ENCODE results near the gene EHBP1. TPM values are rescaled to one million over a fixed set of nuclear protein-coding genes. Genes with fewer than 3 reads are reported as not detected.
A peak's percentile ranks its signal among the peaks of the same experiment; 100 is the strongest.

The EHBP1 gene
- total and polyA plus RNA-seq, 3 experiments from 2014 or later: 12.5 to 23.1 (median 22.7) TPM

DNA sequence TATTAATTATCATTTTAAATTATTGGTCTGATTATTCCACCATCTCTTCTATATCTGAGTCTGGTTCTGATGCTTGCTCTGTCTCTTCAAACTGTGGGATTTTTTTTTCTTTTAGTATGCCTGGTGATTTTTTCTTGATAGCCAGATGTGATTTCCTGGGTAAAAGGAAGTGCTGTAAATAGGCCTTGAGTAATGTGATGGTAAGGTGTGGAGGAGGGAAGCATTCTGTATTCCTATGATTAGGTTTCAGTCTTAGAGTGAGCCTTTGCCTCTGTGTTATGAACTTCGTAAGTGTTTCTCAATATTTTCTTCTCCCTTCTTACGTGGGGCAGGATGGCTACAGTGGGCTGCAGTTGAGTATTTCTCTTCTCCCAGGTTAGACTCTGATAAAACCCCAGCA, 103.0 kb downstream of the EHBP1 start:
- POLR2A ChIA-PET: interaction anchor here (0.6 kb wide), 1 partner anchor 428 kb away, joined by 4 read pairs; no protein-coding TSS in a partner anchor

DNA sequence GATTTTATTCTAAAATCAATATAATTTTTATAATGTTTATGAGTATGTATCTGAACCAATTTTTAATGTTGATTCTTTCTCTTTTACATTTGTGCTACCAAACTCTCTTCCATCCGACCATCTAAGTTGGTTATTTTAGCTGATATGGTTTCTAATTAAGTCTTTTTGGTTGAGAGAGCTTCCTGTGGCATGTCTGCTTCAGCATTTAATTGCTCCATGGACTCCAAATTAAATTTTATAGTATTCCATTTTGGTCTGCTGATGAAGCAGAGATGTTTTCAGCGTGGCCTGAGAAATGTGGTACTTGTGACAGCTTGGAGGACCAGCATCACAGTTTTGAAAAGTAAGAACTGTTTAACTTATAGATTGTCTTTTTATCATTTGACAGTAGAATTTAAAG, 105.6 kb downstream of the EHBP1 start:
- Mint-ChIP-seq H3K27me3 (peaks cover 0 to 2% of the 10 kb centered on the region in 2 donors), H3K27ac (no peak overlapping the region), H3K4me1 (peaks cover 9 to 14% (median 10%) of the 10 kb centered on the region in 3 donors), H3K36me3 (peaks cover 7 to 24% (median 16%) of the 10 kb centered on the region in 3 donors), H3K9me3 (peaks cover 2 to 12% (median 4%) of the 10 kb centered on the region in 5 donors), H3K4me3 (no peak overlapping the region)
- Histone ChIP-seq H3K27me3 (ENCODE audit: insufficient read depth, low read length, poor library complexity, severe bottlenecking) (no peaks in the 10 kb centered on the region), H3K27ac (ENCODE audit: low read depth, low read length) (no peak overlapping the region), H3K4me3 (ENCODE audit: low read length) (no peak overlapping the region), H3K36me3 (ENCODE audit: insufficient read depth, low read length) (no peaks in the 10 kb centered on the region), H3K4me1 (ENCODE audit: insufficient read depth, low read length) (no peaks in the 10 kb centered on the region), H3K9me3 (ENCODE audit: low read length) (no peaks in the 10 kb centered on the region)
- POLR2A ChIA-PET: no interaction called here
- CTCF ChIA-PET: no interaction called here
- DNase-seq: no peak

More for the DNA sequence above, 103.0 kb downstream of the EHBP1 start:
- no peak overlapping the region for H3K4me3 ChIP-seq (ENCODE audit: low read length)
- no peak overlapping the region for H3K27ac ChIP-seq (ENCODE audit: low read depth, low read length)
- DNase-seq: no peak
- H3K36me3 ChIP-seq (ENCODE audit: insufficient read depth, low read length): no peaks in the 10 kb centered on the region
- peaks cover 2 to 12% (median 4%) of the 10 kb centered on the region in 5 donors for H3K9me3 Mint-ChIP-seq
- no peak overlapping the region for H3K4me3 Mint-ChIP-seq
- peak overlapping the region in 1 of 8 donors; percentile 35 for H3K27ac Mint-ChIP-seq
- no peaks in the 10 kb centered on the region for H3K27me3 ChIP-seq (ENCODE audit: insufficient read depth, low read length, poor library complexity, severe bottlenecking)
- CTCF ChIA-PET: no interaction called here
- H3K4me1 ChIP-seq (ENCODE audit: insufficient read depth, low read length): no peaks in the 10 kb centered on the region
- H3K4me1 Mint-ChIP-seq: peaks cover 3 to 7% (median 5%) of the 10 kb centered on the region in 3 donors
- peaks cover 0 to 2% of the 10 kb centered on the region in 2 donors for H3K27me3 Mint-ChIP-seq
- H3K9me3 ChIP-seq (ENCODE audit: low read length): no peaks in the 10 kb centered on the region
- peaks cover 7 to 25% (median 16%) of the 10 kb centered on the region in 3 donors for H3K36me3 Mint-ChIP-seq

DNA sequence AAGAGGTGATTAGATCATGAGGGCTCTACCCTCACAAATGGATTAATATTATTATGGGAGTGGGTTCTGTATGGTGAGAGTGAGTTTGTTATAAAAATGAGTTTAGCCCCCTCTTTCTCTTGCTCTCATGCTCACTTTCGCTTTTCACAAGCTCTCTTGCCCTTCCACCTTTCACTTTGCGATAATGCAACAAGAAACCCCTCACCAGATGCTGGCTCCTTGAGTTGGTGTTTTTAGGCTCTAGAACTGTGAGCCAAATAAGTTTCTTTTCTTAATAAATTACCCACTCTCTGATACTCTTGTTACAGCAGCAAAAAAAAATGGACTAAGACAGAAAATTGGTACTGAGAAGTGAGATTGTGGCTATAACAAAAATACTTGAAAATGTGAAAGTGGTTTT, 106.5 kb downstream of the EHBP1 start:
- Histone ChIP-seq H3K27ac (ENCODE audit: low read depth, low read length) (no peak overlapping the region), H3K4me3 (ENCODE audit: low read length) (no peak overlapping the region), H3K27me3 (ENCODE audit: insufficient read depth, low read length, poor library complexity, severe bottlenecking) (no peaks in the 10 kb centered on the region), H3K4me1 (ENCODE audit: insufficient read depth, low read length) (no peaks in the 10 kb centered on the region), H3K36me3 (ENCODE audit: insufficient read depth, low read length) (no peaks in the 10 kb centered on the region), H3K9me3 (ENCODE audit: low read length) (no peaks in the 10 kb centered on the region)
- Mint-ChIP-seq H3K4me3 (no peak overlapping the region), H3K4me1 (peaks cover 9 to 14% (median 10%) of the 10 kb centered on the region in 3 donors), H3K9me3 (peaks cover 2 to 12% (median 4%) of the 10 kb centered on the region in 5 donors), H3K27ac (no peak overlapping the region), H3K27me3 (no peaks in the 10 kb centered on the region), H3K36me3 (peaks cover 3 to 15% (median 10%) of the 10 kb centered on the region in 3 donors)
- DNase-seq: no peak
- CTCF ChIA-PET: no interaction called here
- POLR2A ChIA-PET: no interaction called here

DNA sequence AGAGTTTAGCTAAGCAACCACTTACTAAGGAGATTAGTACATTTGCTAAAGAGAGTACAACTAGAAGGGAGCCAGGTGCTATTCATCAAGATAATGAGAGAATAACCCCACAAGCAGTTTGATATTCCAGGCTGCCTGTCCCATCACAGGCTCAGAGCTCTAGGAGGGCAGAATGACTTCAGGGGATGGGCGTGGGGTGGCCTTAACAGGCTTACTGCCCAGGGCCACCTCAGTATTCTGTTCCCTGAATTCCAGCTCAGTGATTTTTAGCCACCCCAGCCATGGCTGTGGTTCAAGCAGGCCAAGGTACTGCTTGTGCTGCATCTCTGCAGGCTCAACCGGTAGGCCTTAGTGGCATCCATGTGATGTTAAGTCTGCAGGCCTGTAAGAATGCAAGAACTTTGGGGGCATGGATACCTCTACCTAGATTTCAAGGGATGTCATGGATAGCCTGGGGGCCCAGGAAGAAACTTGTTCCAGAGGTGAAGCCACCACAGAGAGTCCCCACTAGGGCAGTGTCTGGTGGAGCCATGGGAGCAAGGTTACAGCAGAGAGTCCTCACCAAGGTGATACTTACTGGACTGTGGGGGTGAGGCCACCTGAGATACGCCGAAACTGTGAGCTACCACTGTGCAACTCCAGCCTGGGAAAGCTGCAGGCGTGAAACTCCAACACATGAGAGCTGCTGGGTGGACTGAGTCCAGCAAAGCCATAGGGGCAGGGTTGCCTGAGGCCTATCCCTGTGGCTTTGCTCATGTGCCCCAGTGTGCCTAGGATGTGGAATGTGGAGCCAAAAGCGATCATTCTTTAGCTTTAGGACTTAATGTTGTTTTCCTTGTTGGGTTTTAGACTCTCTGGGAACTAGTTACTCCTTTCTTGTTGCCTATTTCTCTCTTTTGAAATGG, 107.7 kb downstream of the EHBP1 start:
- Histone ChIP-seq H3K9me3 (ENCODE audit: low read length) (no peaks in the 10 kb centered on the region), H3K27me3 (ENCODE audit: insufficient read depth, low read length, poor library complexity, severe bottlenecking) (no peaks in the 10 kb centered on the region), H3K4me1 (ENCODE audit: insufficient read depth, low read length) (no peaks in the 10 kb centered on the region), H3K4me3 (ENCODE audit: low read length) (no peak overlapping the region), H3K36me3 (ENCODE audit: insufficient read depth, low read length) (no peaks in the 10 kb centered on the region), H3K27ac (ENCODE audit: low read depth, low read length) (no peak overlapping the region)
- DNase-seq: no peak
- ChIA-PET CTCF (no interaction called here), POLR2A (no interaction called here)
- H3K27ac Mint-ChIP-seq: peak overlapping the region in 1 of 8 donors; percentile 19
- H3K4me3 Mint-ChIP-seq: no peak overlapping the region
- H3K27me3 Mint-ChIP-seq: no peaks in the 10 kb centered on the region
- peaks cover 9 to 14% (median 10%) of the 10 kb centered on the region in 3 donors for H3K4me1 Mint-ChIP-seq
- peaks cover 0 to 6% (median 0%) of the 10 kb centered on the region in 5 donors for H3K9me3 Mint-ChIP-seq
- peaks cover 0 to 6% (median 5%) of the 10 kb centered on the region in 3 donors for H3K36me3 Mint-ChIP-seq

GRCh38 chr2:62814123-62814522, 108.6 kb downstream of the EHBP1 start:
- no peak overlapping the region for H3K4me3 ChIP-seq (ENCODE audit: low read length)
- H3K9me3 ChIP-seq (ENCODE audit: low read length): no peaks in the 10 kb centered on the region
- Mint-ChIP-seq H3K27ac (no peak overlapping the region), H3K4me1 (peaks cover 7 to 14% (median 9%) of the 10 kb centered on the region in 3 donors), H3K4me3 (no peak overlapping the region), H3K36me3 (no peaks in the 10 kb centered on the region), H3K27me3 (no peaks in the 10 kb centered on the region), H3K9me3 (no peaks in the 10 kb centered on the region)
- no peak for DNase-seq
- no peaks in the 10 kb centered on the region for H3K4me1 ChIP-seq (ENCODE audit: insufficient read depth, low read length)
- CTCF ChIA-PET: no interaction called here
- POLR2A ChIA-PET: no interaction called here
- no peaks in the 10 kb centered on the region for H3K27me3 ChIP-seq (ENCODE audit: insufficient read depth, low read length, poor library complexity, severe bottlenecking)
- H3K27ac ChIP-seq (ENCODE audit: low read depth, low read length): no peak overlapping the region
- no peaks in the 10 kb centered on the region for H3K36me3 ChIP-seq (ENCODE audit: insufficient read depth, low read length)

GRCh38 chr2:62817348-62817747, 111.8 kb downstream of the EHBP1 start:
- CTCF ChIA-PET: no interaction called here
- Mint-ChIP-seq H3K27ac (peak overlapping the region in 1 of 8 donors; percentile 20), H3K4me1 (peaks cover 7 to 8% (median 7%) of the 10 kb centered on the region in 3 donors), H3K36me3 (no peaks in the 10 kb centered on the region), H3K9me3 (no peaks in the 10 kb centered on the region), H3K27me3 (no peaks in the 10 kb centered on the region), H3K4me3 (no peak overlapping the region)
- H3K36me3 ChIP-seq (ENCODE audit: insufficient read depth, low read length): no peaks in the 10 kb centered on the region
- no peak overlapping the region for H3K27ac ChIP-seq (ENCODE audit: low read depth, low read length)
- no peaks in the 10 kb centered on the region for H3K27me3 ChIP-seq (ENCODE audit: insufficient read depth, low read length, poor library complexity, severe bottlenecking)
- H3K4me1 ChIP-seq (ENCODE audit: insufficient read depth, low read length): no peaks in the 10 kb centered on the region
- no peaks in the 10 kb centered on the region for H3K9me3 ChIP-seq (ENCODE audit: low read length)
- no peak for DNase-seq
- POLR2A ChIA-PET: no interaction called here
- H3K4me3 ChIP-seq (ENCODE audit: low read length): no peak overlapping the region

DNA sequence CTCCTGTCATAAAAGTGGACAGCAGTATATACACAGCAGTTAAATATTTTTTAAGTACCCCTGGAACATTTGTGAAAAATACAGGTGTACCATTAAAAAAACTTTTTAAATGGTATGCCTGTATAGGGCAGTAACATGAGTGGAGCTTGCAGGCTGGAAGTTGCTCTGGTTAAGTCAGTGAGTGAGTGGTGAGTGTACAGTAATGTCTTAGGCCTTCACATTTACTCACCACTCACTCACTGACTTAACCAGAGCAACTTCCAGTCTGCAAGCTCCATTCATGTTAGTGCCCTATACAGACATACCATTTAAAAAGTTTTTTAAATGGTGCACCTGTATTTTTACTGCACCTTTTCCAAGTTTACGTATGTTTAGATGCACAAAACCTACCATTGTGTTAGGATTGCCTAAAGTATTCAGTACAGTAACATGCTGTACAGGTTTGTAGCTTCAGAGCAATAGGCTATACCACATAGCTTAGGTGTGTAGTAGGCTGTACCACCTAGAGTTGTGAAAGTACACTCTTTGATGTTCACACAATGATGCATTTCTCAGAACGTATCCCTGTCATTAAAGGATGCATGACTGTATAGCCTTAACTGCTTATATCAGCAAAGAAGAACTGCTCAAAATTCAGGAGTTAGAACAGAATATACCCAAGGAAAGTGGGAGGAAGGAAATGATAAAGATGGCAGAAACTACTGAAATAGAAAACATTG, 112.6 kb downstream of the EHBP1 start:
- no peak overlapping the region for H3K4me3 Mint-ChIP-seq
- ChIA-PET CTCF (no interaction called here), POLR2A (no interaction called here)

GRCh38 chr2:62822549-62822948, 117.0 kb downstream of the EHBP1 start:
- Mint-ChIP-seq H3K27ac (no peak overlapping the region), H3K4me1 (peaks cover 0 to 4% (median 3%) of the 10 kb centered on the region in 3 donors), H3K4me3 (no peak overlapping the region), H3K36me3 (peaks cover 10 to 17% (median 15%) of the 10 kb centered on the region in 3 donors), H3K27me3 (no peaks in the 10 kb centered on the region), H3K9me3 (peaks cover 0 to 4% (median 0%) of the 10 kb centered on the region in 5 donors)
- no peaks in the 10 kb centered on the region for H3K9me3 ChIP-seq (ENCODE audit: low read length)
- H3K27me3 ChIP-seq (ENCODE audit: insufficient read depth, low read length, poor library complexity, severe bottlenecking): no peaks in the 10 kb centered on the region
- DNase-seq: no peak
- peaks cover 7% of the 10 kb centered on the region for H3K36me3 ChIP-seq (ENCODE audit: insufficient read depth, low read length)
- no peak overlapping the region for H3K4me3 ChIP-seq (ENCODE audit: low read length)
- CTCF ChIA-PET: no interaction called here
- POLR2A ChIA-PET: no interaction called here
- H3K4me1 ChIP-seq (ENCODE audit: insufficient read depth, low read length): no peaks in the 10 kb centered on the region
- H3K27ac ChIP-seq (ENCODE audit: low read depth, low read length): no peak overlapping the region

More for the DNA sequence above, 112.6 kb downstream of the EHBP1 start:
- H3K27me3 ChIP-seq (ENCODE audit: insufficient read depth, low read length, poor library complexity, severe bottlenecking): no peaks in the 10 kb centered on the region
- Mint-ChIP-seq H3K4me1 (peaks cover 4 to 9% (median 8%) of the 10 kb centered on the region in 3 donors), H3K36me3 (no peaks in the 10 kb centered on the region), H3K27me3 (no peaks in the 10 kb centered on the region), H3K27ac (no peak overlapping the region), H3K9me3 (no peaks in the 10 kb centered on the region)
- no peaks in the 10 kb centered on the region for H3K4me1 ChIP-seq (ENCODE audit: insufficient read depth, low read length)
- H3K9me3 ChIP-seq (ENCODE audit: low read length): no peaks in the 10 kb centered on the region
- H3K4me3 ChIP-seq (ENCODE audit: low read length): no peak overlapping the region
- no peak overlapping the region for H3K27ac ChIP-seq (ENCODE audit: low read depth, low read length)
- DNase-seq: no peak
- H3K36me3 ChIP-seq (ENCODE audit: insufficient read depth, low read length): no peaks in the 10 kb centered on the region

Measured in CD8-positive, alpha-beta memory T cell (primary cell).